GM13977 (cell line): Measurements from ENCODE around the gene AZGP1.
"Not testable (repeated sequence)": the region's sequence is repeated elsewhere in the genome, so short reads cannot be mapped to it uniquely, and the experiment has no call there.

ENCODE experiments used
- DNase-seq: peaks from one replicate; pipeline ENCODE4 v3.0.0; 2012; ENCODE audit warnings: low spot score
- in situ Hi-C: fragments of 300-500 bp; cut with MboI; formaldehyde crosslinking; loops from one replicate; pipeline ENCODE4 v1.12.0; 2022; ENCODE audit warnings: low sequenced_read_pairs, low pct_unique_long_range_greater_than_20kb, mixed read lengths, inconsistent platforms; ENCODE audit not compliant: unreplicated experiment
- TF ChIP-seq, protein P1 (sequence below): IDR thresholded peaks from 2 replicates; pipeline ENCODE4 v1.5.1; 2012; ENCODE audit warnings: mild to moderate bottlenecking, control low read depth; ENCODE audit not compliant: insufficient read depth; ENCODE audit errors: extremely low read depth, missing control alignments

The AZGP1 gene

GRCh38 chr7:99949645-99950228, 26.1 kb downstream of the AZGP1 start:
- in situ Hi-C loops, result no loop called here
- TF ChIP-seq, protein P1, sequence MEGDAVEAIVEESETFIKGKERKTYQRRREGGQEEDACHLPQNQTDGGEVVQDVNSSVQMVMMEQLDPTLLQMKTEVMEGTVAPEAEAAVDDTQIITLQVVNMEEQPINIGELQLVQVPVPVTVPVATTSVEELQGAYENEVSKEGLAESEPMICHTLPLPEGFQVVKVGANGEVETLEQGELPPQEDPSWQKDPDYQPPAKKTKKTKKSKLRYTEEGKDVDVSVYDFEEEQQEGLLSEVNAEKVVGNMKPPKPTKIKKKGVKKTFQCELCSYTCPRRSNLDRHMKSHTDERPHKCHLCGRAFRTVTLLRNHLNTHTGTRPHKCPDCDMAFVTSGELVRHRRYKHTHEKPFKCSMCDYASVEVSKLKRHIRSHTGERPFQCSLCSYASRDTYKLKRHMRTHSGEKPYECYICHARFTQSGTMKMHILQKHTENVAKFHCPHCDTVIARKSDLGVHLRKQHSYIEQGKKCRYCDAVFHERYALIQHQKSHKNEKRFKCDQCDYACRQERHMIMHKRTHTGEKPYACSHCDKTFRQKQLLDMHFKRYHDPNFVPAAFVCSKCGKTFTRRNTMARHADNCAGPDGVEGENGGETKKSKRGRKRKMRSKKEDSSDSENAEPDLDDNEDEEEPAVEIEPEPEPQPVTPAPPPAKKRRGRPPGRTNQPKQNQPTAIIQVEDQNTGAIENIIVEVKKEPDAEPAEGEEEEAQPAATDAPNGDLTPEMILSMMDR, result no peak
- no peak for DNase-seq

GRCh38 chr7:99947608-99948007, 28.2 kb downstream of the AZGP1 start:
- TF ChIP-seq, protein P1, result no peak
- in situ Hi-C loops, result no loop called here
- no peak for DNase-seq

DNA sequence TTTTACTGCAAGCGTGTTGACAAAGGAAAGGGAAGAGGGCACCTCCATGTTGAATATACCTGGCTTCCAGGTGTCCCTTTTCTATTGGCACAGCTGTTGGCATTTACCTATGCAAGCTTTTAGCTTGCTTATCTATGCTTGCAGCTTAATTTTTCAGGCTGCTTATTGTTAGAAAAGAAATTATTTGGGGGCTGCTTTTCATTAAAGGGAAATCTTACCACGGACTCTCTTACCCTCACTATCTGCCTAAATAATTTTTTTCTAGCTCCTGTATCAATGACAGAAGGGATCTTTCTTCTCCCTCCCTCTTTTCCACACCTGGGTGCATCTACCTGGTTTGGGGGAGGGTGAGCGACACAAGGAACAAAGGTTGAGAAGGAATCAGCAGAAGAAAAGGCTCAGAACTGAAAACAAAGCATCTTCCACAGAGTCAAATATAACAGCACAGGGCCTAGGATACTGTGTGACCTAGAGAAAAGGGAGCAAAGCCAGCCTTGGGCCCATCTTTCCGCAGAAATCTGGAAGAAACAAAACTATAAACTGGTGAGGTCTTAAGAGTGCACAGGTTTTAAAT, 31.2 kb downstream of the AZGP1 start:
- DNase-seq, result no peak
- TF ChIP-seq, protein P1, result no peak
- in situ Hi-C loops, result no loop called here

DNA sequence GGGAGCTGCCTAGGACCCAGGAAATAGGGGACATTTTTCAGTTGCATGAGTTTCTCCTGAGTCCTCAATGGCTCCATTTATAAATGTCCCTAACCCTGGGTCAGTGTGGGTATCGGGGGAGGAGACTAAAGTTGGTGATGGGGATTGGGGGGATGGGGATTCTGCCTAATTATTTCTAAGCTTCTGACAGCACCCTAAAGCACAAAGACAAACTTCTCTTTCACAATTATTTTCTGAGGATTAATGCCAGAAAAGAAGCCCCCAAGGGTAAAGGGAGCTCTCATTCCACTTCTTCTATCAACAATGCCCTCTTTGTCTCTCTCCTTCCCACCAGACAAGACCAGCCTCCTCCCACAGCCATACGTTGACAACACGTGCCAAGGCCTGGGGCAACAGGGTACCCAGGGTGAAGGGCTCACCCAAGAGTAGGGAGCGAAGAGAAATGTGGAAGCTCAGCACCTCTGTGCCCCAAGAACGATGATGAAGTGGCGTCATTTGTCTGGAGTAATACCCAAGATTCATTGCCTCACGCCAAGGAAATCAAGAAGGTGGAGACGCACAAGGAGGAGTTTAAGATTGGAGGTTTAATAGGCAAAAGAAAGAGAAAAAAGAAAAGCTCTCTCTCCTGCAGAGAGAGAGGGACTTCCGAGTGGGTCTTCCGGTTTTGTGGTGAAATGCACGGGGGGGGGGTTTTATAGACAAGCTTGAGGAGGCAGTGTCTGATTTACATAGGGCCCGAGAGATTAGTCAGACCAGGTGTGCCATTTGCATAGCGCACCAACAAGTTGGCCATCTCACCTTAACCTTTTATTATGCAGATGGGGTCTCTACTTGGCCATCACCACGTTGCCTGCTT, 32.0 kb downstream of the AZGP1 start:
- in situ Hi-C loops, result no loop called here

GRCh38 chr7:99938296-99938695, 37.5 kb downstream of the AZGP1 start:
- DNase-seq, result no peak
- in situ Hi-C loops, result no loop called here

More for the DNA sequence above, 32.0 kb downstream of the AZGP1 start:
- no peak for DNase-seq
- TF ChIP-seq, protein P1, result no peak

DNA sequence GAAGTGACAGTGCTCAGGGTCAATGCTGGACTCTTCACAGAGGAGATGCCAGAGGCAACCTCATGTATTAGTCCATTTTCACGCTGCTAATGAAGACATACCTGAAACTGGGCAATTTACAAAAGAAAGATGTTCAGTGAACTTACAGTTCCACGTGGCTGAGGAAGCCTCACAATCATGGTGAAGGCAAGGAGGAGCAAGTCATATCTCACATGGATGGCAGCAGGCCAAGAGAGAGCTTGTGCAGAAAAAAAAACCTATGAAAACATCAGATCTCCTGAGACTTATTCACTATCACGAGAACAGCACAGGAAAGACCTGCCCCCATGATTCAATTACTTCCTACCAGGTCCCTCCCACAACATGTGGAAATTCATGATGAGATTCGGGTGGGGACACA, 40.8 kb downstream of the AZGP1 start:
- in situ Hi-C loops, DNase-seq: not testable (repeated sequence)

More at GRCh38 chr7:99938296-99938695, 37.5 kb downstream of the AZGP1 start:
- TF ChIP-seq, protein P1, result no peak

DNA sequence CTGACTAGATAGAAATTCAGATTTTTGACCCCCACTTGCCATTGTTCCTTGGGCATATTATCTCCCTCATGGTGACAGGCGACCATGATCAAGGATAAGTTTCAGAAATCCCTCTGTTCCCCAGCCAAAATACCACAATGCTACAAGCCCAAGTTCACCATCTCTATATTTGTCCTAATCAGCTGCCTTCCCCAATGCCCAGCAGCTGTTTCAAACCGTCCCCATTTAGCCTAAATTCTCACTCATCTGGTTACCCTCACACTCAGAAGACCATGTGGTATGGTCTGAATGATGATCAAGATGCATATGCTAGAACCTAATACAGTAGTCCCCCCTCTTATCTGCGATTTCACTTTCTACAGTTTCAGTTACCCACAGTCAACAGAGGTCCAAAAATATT, 45.5 kb downstream of the AZGP1 start:
- TF ChIP-seq, protein P1, result no peak
- in situ Hi-C loops, result no loop called here
- no peak for DNase-seq
